ENCODE measurements around the gene HTT-AS.

Gene HTT-AS

DNA sequence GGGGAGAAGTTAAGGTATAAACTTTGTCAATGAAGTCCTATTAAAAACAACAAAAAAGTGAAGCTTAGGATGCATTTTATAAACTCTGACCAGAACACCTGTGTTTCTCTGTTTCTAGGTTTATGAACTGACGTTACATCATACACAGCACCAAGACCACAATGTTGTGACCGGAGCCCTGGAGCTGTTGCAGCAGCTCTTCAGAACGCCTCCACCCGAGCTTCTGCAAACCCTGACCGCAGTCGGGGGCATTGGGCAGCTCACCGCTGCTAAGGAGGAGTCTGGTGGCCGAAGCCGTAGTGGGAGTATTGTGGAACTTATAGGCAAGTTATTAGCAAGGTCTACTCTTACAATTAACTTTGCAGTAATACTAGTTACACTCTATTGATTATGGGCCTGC lies 46.8 kb upstream of the HTT-AS start:
- no peak for TF ChIP-seq TAF1 (IDR thresholded peaks at IDR 0.05; ENCODE audit: borderline replicate concordance, insufficient read depth, low read length)
- TF ChIP-seq, protein P1, sequence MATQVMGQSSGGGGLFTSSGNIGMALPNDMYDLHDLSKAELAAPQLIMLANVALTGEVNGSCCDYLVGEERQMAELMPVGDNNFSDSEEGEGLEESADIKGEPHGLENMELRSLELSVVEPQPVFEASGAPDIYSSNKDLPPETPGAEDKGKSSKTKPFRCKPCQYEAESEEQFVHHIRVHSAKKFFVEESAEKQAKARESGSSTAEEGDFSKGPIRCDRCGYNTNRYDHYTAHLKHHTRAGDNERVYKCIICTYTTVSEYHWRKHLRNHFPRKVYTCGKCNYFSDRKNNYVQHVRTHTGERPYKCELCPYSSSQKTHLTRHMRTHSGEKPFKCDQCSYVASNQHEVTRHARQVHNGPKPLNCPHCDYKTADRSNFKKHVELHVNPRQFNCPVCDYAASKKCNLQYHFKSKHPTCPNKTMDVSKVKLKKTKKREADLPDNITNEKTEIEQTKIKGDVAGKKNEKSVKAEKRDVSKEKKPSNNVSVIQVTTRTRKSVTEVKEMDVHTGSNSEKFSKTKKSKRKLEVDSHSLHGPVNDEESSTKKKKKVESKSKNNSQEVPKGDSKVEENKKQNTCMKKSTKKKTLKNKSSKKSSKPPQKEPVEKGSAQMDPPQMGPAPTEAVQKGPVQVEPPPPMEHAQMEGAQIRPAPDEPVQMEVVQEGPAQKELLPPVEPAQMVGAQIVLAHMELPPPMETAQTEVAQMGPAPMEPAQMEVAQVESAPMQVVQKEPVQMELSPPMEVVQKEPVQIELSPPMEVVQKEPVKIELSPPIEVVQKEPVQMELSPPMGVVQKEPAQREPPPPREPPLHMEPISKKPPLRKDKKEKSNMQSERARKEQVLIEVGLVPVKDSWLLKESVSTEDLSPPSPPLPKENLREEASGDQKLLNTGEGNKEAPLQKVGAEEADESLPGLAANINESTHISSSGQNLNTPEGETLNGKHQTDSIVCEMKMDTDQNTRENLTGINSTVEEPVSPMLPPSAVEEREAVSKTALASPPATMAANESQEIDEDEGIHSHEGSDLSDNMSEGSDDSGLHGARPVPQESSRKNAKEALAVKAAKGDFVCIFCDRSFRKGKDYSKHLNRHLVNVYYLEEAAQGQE (IDR thresholded peaks at IDR 0.05; ENCODE audit: insufficient read depth in 1 of 2, low read depth in 2 of 2, low read length in 2 of 2), result no peak
- no peak for TF ChIP-seq POLR2AphosphoS5 (IDR thresholded peaks at IDR 0.05; ENCODE audit: low read depth, low read length)
- TF ChIP-seq FOXP2 (optimal IDR thresholded peaks at IDR 0.05; ENCODE audit: borderline replicate concordance, extremely low read depth, extremely low read length, insufficient read depth), result no peak
- TF ChIP-seq SIN3A (IDR thresholded peaks at IDR 0.05; ENCODE audit: borderline replicate concordance, insufficient read depth, low read length), result no peak

DNA sequence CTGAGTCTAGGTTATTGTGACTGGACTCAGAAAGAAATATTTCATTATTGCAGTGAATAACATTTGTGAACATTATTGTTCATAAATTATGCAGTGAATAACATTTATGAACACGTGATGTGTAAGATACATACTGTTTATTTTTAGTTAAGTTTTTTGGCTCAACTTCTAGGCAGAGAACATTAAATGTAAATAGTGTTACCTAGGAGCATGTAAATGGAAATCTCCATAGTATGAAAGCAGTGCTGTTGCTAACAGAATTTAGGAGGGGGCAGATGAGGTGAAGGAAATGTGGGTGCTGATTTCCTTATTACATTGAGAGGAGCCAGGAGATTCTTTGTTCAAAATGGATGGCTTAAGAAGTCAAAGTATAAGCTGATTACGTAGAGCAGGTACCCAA lies 45.1 kb upstream of the HTT-AS start:
- TF ChIP-seq SIN3A (IDR thresholded peaks at IDR 0.05; ENCODE audit: borderline replicate concordance, insufficient read depth, low read length) (no peak), TAF1 (IDR thresholded peaks at IDR 0.05; ENCODE audit: borderline replicate concordance, insufficient read depth, low read length) (no peak), FOXP2 (optimal IDR thresholded peaks at IDR 0.05; ENCODE audit: borderline replicate concordance, extremely low read depth, extremely low read length, insufficient read depth) (no peak), POLR2AphosphoS5 (IDR thresholded peaks at IDR 0.05; ENCODE audit: low read depth, low read length) (no peak)
- TF ChIP-seq, protein P1 (IDR thresholded peaks at IDR 0.05; ENCODE audit: insufficient read depth in 1 of 2, low read depth in 2 of 2, low read length in 2 of 2), result no peak

DNA sequence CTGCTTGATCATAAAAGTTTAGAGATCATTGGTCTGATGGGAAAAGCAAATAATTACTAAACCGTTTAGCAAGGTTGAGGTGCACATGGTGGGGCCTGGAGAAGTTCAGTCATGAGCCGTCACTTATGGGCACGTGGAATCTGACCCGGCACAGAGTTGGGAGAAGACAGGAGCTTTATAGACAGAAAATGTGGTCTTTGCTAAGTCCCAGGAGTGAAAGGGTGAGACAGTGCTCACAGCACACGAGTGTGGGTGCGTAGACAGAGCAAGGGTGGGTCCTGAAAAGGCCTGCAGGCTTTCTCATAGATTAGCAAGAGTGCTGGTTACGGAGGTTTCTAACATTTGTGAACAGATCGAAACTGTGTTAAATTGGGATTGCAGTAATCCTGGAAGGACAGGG lies 44.0 kb upstream of the HTT-AS start:
- TF ChIP-seq SIN3A (IDR thresholded peaks at IDR 0.05; ENCODE audit: borderline replicate concordance, insufficient read depth, low read length) (no peak), TAF1 (IDR thresholded peaks at IDR 0.05; ENCODE audit: borderline replicate concordance, insufficient read depth, low read length) (no peak), FOXP2 (optimal IDR thresholded peaks at IDR 0.05; ENCODE audit: borderline replicate concordance, extremely low read depth, extremely low read length, insufficient read depth) (no peak), POLR2AphosphoS5 (IDR thresholded peaks at IDR 0.05; ENCODE audit: low read depth, low read length) (no peak)
- TF ChIP-seq, protein P1 (IDR thresholded peaks at IDR 0.05; ENCODE audit: insufficient read depth in 1 of 2, low read depth in 2 of 2, low read length in 2 of 2), result no peak

DNA sequence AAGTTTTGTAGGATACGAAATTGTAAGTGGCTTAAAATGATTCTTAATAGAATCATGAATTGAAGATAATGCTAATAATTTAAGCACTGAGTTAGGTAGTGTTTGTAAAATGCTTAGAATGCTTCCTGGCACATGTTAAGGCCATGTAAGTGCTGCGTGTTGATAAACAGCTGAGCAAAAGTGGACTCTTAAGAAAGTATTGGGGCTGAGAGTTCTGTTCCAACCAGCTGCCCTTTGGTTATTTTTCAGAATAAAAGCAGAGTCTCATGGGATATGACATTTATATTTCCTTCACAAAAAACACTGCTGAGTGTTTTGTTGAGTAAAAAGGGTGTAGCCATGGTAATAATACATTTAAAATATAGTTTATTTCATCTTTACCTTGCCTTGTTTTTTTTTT lies 42.6 kb upstream of the HTT-AS start:
- TF ChIP-seq TAF1 (IDR thresholded peaks at IDR 0.05; ENCODE audit: borderline replicate concordance, insufficient read depth, low read length) (no peak), POLR2AphosphoS5 (IDR thresholded peaks at IDR 0.05; ENCODE audit: low read depth, low read length) (no peak)
- TF ChIP-seq, protein P1 (IDR thresholded peaks at IDR 0.05; ENCODE audit: insufficient read depth in 1 of 2, low read depth in 2 of 2, low read length in 2 of 2), result no peak

GRCh38 chr4:3115637-3116270 lies 41.4 kb upstream of the HTT-AS start:
- no peak for TF ChIP-seq POLR2AphosphoS5 (IDR thresholded peaks at IDR 0.05; ENCODE audit: low read depth, low read length)
- TF ChIP-seq FOXP2 (optimal IDR thresholded peaks at IDR 0.05; ENCODE audit: borderline replicate concordance, extremely low read depth, extremely low read length, insufficient read depth), result no peak
- TF ChIP-seq, protein P1 (IDR thresholded peaks at IDR 0.05; ENCODE audit: insufficient read depth in 1 of 2, low read depth in 2 of 2, low read length in 2 of 2), result no peak
- TF ChIP-seq TAF1 (IDR thresholded peaks at IDR 0.05; ENCODE audit: borderline replicate concordance, insufficient read depth, low read length), result no peak
- no peak for TF ChIP-seq SIN3A (IDR thresholded peaks at IDR 0.05; ENCODE audit: borderline replicate concordance, insufficient read depth, low read length)

Measured in PFSK-1 (cell line).